Fibroblast of peridontal ligament (primary cell): ENCODE measurements around the gene B4GALT5.
"Not testable (repeated sequence)": the region's sequence is repeated elsewhere in the genome, so short reads cannot be mapped to it uniquely, and the experiment has no call there.

Experiments
- DNase-seq: peaks from one replicate; pipeline ENCODE4 v3.0.0-alpha.2; 2010; ENCODE audit errors: extremely low read depth

B4GALT5 gene

GRCh38 chr20:49628280-49628679 lies 85.4 kb downstream of the B4GALT5 start:
- not testable (repeated sequence) for DNase-seq

DNA sequence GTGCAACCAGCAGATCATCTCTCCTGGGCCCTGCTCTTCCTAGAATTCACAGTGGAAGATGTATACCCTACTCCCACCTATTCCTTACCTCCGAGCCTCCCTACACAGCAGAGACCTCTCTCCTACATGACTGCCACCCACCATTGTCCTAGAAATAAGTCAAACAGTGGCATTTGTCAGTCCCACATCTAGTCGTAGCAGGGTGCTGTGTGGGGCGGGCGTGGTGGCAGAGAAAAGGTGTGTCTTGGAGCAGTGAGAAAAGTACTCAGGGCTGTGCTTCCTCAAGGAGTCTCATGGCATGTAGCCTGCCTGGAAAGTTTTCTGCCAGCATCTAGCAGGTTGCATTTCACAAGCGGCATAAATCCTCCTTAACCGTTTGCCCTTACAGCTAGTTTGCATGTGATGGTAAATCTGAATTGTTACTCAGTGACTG lies 86.3 kb downstream of the B4GALT5 start:
- DNase-seq: no peak

DNA sequence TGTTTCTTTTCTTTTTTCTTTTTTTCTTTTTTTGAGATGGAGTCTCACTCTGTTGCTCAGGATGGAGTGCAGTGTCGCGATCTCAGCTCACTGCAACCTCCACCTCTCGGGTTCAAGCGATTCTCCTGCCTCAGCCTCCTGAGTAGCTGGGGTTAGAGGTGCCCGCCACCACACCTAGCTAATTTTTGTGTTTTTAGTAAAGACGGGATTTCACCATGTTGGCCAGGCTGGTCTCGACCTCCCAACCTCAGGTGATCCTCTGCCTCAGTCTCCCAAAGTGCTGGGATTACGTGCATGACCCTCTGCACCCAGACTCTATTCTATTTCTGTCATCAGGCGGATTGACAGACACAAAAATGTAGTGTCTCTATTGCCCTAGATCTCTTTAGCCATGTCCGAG lies 88.7 kb downstream of the B4GALT5 start:
- DNase-seq: not testable (repeated sequence)

DNA sequence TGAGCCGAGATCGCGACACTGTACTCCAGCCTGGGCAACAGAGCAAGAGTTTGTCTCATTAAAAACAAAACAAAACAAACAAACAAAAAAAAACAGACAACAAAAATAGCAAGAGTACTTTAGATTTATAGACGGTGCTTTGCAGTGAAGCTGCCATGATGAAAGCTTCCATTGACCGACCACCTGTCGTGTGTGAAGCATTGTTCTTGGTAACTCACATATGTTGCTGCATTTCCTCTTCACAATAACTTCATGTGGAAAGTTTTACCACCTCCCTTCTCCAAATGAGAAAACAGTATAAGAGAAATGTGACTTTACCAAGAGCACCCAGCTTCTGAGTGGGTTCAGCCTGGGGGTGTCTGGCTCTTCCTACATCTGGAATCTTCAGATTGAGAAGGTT lies 89.4 kb downstream of the B4GALT5 start:
- DNase-seq: no peak

DNA sequence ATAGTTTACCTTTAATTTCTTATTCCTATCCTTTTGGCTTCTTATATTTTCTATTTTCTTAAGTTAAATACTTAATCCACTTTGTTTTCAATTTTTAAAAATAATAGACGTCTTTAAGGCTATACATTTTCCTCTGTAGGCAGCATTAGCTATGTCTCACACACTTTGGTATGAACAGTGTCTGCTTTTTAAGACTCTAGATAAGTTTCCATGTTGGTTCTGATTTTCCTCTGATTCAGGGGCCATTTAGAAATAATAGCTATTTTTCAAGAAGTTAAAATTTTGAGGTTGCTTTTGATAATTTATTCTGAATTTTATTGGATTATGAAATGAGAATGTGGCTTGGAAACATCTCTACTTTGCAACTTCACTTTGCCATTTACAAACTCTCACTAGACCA lies 91.4 kb downstream of the B4GALT5 start:
- DNase-seq: no peak

GRCh38 chr20:49620364-49621240 lies 93.1 kb downstream of the B4GALT5 start:
- no peak for DNase-seq

- no peak for DNase-seq
These were observed 94.3 kb downstream of the B4GALT5 start for GRCh38 chr20:49619113-49620048.

DNA sequence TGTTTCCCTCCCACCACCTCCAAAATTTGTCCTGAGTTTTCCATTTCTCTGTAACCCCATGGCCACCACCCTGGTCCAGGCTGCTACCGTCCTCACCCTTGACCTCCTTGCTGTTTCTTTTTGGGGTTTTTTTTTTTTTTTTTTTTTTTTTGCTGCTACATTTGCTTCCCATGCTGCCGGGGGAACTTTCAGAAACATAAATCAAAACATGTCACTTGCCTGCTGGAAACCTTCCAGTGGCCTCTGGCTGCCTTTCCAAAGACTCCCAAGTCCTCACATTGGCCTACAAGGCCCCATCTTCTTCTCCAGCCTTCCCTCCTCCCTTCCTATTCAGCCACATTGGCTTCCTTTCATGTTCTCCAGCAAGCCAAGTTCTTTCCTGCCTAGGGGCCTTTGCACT lies 95.4 kb downstream of the B4GALT5 start:
- DNase-seq: no peak

- not testable (repeated sequence) for DNase-seq
These were observed 96.3 kb downstream of the B4GALT5 start for GRCh38 chr20:49617394-49617793.

DNA sequence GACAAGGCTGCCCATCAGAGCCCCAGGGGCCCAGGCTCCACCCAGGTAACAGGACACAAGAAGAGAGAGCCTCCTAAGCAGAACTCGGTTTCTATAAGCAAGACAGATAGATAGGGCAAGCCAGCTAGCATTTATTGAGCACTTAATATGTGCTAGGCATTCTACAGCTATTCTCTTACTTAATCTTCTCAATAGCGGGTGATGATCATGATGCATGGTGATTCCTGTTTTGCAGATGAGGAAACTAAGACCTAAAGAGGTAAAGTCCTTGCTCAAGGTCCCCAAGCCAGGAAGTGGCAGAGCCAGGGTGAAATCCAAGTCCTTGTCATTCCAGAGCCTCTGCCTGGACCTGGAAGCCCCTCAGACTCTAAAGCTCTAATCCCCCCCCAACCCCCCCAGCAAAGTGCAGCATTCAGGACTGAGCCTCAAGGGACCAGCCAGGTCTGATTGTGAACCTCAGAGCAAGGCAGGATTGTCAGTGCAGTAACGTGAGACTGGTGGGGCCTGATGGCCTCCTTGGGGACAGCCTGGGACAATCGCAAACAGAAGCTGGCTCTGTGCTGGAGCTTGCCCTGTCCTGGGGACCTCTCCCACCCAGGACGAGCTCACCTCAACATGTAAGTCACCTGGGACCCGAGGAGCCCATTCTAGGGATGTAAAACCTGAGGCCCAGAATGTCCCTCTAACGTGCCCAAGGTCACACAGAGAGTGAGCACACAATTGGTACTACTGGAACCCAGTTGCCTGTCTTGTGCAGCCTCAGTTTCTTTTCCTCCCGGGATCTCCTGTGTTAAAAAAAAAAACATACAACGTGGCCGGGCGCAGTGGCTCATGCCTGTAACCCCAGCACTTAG lies 97.3 kb downstream of the B4GALT5 start:
- no peak for DNase-seq

GRCh38 chr20:49615401-49616153 lies 98.1 kb downstream of the B4GALT5 start:
- DNase-seq: no peak

GRCh38 chr20:49615051-49615400 lies 98.7 kb downstream of the B4GALT5 start:
- DNase-seq: not testable (repeated sequence)

- no peak for DNase-seq
These were observed 99.2 kb downstream of the B4GALT5 start for GRCh38 chr20:49614338-49615050.

GRCh38 chr20:49612127-49612738 lies 101.4 kb downstream of the B4GALT5 start:
- no peak for DNase-seq

GRCh38 chr20:49611539-49612126 lies 102.0 kb downstream of the B4GALT5 start:
- not testable (repeated sequence) for DNase-seq

DNA sequence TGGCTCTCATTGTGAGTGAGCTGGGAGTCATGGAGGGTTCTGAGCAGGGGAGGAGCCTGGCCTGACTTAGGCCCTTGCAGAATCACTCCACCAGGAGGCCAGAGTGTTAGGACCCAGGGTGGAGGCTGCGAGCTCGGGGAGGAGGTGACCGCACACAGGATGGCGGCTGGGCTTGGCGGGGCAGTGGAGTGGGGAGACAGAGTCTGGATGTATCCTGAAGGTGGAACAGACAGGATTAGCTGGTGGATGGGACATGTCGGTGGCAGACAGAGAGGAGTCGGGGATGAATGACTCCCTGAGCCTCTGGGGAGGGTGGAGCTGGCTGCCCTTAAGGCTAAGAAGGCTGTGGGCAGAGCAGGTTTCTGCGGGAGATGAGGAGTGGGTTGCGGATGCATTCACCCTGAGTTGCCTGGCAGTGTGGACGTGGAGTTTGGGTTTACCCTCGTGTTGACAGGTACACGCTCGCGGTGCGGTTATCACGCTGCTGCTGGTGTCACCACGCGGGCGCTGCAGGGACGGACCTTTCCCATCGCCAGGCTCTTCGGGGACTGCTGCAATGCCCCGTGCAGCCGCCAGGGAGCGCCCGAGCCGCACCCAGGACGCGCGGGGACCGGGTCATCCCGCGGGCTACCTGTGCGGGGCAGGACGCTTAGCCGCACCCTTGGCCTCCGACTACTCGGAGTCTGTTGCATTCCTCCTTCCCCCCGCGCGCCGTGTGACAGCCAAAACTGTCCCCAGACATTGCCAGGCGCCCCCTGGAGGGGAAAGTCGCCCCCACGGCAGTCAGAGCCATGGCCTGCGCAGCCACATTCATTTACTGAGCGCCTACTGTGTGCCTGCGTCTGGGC lies 102.8 kb downstream of the B4GALT5 start:
- no peak for DNase-seq

DNA sequence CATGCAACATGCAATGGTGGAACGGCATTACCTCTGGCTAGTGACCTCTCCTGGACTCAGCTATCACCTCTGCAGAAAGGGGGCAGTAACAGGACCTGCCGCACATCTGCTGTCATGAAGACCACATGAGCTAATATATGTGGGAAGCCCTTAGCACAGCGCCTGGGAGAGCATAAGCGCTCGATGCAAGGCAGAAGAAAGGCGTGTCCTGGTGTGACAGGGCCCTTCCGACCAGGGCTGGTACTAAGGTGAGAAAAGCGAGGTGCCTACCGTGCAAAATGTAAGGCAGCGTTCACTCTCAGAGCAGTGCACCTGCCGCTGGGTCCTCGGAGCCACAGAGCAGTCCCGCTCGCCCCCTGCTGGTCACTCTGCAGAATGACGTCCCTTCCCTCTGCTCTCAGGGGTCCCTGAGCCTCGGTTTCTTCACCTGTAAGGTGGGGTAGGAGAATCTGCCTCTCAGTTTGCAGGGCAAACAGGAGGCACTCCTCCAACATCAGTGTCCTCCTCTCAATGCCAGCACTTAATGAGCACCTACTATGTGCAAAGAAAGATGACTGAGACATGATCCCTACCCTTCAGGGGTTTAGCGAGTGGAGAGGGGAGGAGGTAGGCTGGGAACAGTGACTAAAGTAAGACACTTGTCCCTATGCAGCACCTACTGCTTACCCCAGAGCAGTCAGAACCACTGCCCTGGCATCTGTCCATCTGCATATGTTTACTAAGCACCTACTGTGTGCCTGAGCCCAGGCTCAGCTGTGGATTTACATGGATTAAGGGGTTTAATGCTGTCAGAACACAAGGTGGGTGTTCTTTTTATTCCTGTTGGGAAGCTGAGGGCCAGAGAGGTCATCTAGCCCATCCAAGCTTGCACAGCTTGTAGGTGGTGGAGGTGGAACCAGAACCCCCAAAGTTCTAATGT lies 104.7 kb downstream of the B4GALT5 start:
- DNase-seq: no peak
